Activated CD8-positive, alpha-beta T cell treated with anti-CD3 and anti-CD28 coated beads for 36 hours (primary cell): Measurements from ENCODE around the gene TMEM248. TPM values are rescaled to one million over a fixed set of nuclear protein-coding genes. Genes with fewer than 3 reads are reported as not detected.
"Not testable (repeated sequence)": the region's sequence is repeated elsewhere in the genome, so short reads cannot be mapped to it uniquely, and the experiment has no call there.

Experiments used
- ATAC-seq: fragments of 200-7000 bp; cut with Tn5 transposase; one replicate; pipeline ENCODE4 v1.10.0; 2021; ENCODE audit warnings: mild to moderate bottlenecking, moderate library complexity
- CTCF ChIA-PET: fragments of 350-600 bp; sonication (Branson Sonifier 250); formaldehyde crosslinking; loops from one replicate; lab custom pipeline; 2021; ENCODE audit warnings: antibody characterized with exemption; lab: Charles Lee
- POLR2A ChIA-PET: fragments of 350-600 bp; sonication (Branson Sonifier 250); formaldehyde crosslinking; loops from one replicate; lab custom pipeline; 2021; ENCODE audit warnings: antibody characterized with exemption; lab: Charles Lee
- DNase-seq: peaks from one replicate; pipeline ENCODE4 v3.0.0-alpha.2; 2020
- H3K27ac Mint-ChIP-seq: one replicate; pipeline ENCODE4 v1.8.0; 2021; ENCODE audit warnings: mild to moderate bottlenecking, mixed read lengths
- H3K27me3 Mint-ChIP-seq: one replicate; pipeline ENCODE4 v1.8.0; 2021; ENCODE audit warnings: mixed read lengths
- H3K36me3 Mint-ChIP-seq: one replicate; pipeline ENCODE4 v1.8.0; 2021; ENCODE audit warnings: low read depth, mixed read lengths
- H3K4me1 Mint-ChIP-seq: one replicate; pipeline ENCODE4 v1.8.0; 2021; ENCODE audit warnings: low read depth, mixed read lengths
- H3K4me3 Mint-ChIP-seq: one replicate; pipeline ENCODE4 v1.8.0; 2021; ENCODE audit warnings: mild to moderate bottlenecking, moderate library complexity, mixed read lengths
- H3K9me3 Mint-ChIP-seq: one replicate; pipeline ENCODE4 v1.8.0; 2021; ENCODE audit warnings: mixed read lengths
- intact Hi-C: fragments of 100-400 bp; cut with micrococcal nuclease; formaldehyde crosslinking; loops from one replicate; pipeline ENCODE4 v1.10.0; 2022
- total RNA-seq, 2 experiments: library from RNA; stranded (reverse); gene quantifications; one replicate each; pipeline ENCODE4 v1.2.3, GENCODE V29; 2021
- TF ChIP-seq, protein P1 (sequence below): fragments of 200-600 bp; IDR thresholded peaks from one replicate; pipeline ENCODE4 v1.8.0; 2022; ENCODE audit warnings: antibody characterized with exemption, mild to moderate bottlenecking

TMEM248 gene
- total RNA-seq, 2 experiments from 2014 or later: 66.7 to 76.1 TPM

DNA sequence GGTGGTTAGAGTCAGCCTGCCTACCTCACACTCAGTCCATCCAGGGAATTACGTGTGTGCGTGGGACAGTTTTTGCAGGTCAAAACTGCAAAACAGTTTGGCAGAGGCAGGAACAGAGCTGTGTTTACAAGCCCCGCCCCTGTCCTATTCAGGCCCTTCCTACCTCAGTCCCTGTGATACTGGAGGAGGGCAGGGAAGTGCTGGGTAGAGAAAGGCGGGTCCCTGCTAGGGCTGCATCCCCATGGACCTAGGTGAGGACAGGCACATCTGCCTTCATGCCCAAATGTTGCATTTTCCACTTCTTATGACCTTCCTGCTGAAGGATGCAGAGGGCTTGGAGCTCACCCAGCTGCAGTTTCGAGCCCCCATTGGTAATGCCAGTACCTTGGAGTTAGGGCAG, 49.3 kb downstream of the TMEM248 start:
- intact Hi-C loops: no loop called here
- POLR2A ChIA-PET: interaction anchor here (0.6 kb wide), 1 partner anchor 107 kb away, joined by 5 read pairs; no protein-coding TSS in a partner anchor
- TF ChIP-seq, protein P1, sequence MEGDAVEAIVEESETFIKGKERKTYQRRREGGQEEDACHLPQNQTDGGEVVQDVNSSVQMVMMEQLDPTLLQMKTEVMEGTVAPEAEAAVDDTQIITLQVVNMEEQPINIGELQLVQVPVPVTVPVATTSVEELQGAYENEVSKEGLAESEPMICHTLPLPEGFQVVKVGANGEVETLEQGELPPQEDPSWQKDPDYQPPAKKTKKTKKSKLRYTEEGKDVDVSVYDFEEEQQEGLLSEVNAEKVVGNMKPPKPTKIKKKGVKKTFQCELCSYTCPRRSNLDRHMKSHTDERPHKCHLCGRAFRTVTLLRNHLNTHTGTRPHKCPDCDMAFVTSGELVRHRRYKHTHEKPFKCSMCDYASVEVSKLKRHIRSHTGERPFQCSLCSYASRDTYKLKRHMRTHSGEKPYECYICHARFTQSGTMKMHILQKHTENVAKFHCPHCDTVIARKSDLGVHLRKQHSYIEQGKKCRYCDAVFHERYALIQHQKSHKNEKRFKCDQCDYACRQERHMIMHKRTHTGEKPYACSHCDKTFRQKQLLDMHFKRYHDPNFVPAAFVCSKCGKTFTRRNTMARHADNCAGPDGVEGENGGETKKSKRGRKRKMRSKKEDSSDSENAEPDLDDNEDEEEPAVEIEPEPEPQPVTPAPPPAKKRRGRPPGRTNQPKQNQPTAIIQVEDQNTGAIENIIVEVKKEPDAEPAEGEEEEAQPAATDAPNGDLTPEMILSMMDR: no peak
- ATAC-seq: no peak
- no peak for DNase-seq
- Mint-ChIP-seq H3K4me1 (peaks cover 3% of the 10 kb centered on the region), H3K27me3 (no peaks in the 10 kb centered on the region), H3K9me3 (no peaks in the 10 kb centered on the region), H3K4me3 (no peak overlapping the region), H3K36me3 (no peaks in the 10 kb centered on the region), H3K27ac (no peak overlapping the region)
- CTCF ChIA-PET: no interaction called here

DNA sequence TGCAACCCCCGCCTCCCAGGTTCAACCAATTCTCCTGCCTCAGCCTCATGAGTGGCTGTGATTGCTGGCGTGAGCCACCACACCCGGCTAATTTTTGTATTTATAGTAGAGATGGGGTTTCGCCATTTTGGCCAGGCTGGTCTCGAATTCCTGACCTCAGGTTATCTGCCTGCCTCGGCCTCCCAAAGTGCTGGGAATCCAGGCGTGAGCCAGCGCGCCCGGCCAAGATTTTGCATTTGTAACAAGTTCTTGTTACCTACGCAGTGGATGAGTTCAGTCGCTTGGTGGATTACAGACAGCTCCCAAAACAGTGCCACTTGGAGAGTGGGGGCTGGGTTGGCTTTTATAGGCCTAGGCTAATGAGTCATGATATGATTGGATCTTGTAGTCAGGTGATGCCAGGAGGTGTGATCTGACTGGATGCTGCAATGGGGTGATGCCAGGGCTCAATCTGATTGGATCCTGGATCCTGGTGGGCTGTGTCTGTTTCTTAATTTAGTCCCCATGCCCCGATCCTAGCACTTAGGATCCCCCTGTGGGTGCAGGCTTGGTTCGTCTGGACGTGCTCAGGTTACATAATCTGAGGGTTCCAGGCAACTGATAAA, 54.1 kb downstream of the TMEM248 start:
- ChIA-PET CTCF (no interaction called here), POLR2A (no interaction called here)
- H3K27ac Mint-ChIP-seq: no peak overlapping the region
- ATAC-seq (peak; percentile 34), DNase-seq (no peak)
- peaks cover 3% of the 10 kb centered on the region for H3K36me3 Mint-ChIP-seq
- no peaks in the 10 kb centered on the region for H3K4me1 Mint-ChIP-seq
- TF ChIP-seq, protein P1: no peak
- no peaks in the 10 kb centered on the region for H3K27me3 Mint-ChIP-seq
- no peak overlapping the region for H3K4me3 Mint-ChIP-seq
- intact Hi-C loops: no loop called here
- H3K9me3 Mint-ChIP-seq: peaks cover 7% of the 10 kb centered on the region

DNA sequence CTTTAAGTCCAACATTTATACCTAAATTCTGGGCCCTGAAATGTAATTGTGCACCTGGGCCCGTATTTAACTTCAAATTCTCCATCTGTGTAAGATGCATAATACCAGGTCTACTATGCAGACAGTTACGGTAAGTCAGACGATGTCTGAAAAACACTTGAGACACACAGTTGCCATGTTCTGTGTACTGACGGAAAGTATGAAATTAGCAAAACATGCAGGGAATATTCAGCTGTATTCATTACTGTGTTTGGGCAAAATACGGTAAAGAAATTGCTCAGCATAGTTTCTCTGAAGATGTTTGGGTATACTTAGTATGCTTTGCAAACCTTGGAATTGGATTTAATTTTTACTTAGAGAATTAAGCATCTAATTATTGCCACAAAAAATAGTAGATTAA, 57.3 kb downstream of the TMEM248 start:
- intact Hi-C loops, H3K27ac Mint-ChIP-seq, H3K4me3 Mint-ChIP-seq: not testable (repeated sequence)

DNA sequence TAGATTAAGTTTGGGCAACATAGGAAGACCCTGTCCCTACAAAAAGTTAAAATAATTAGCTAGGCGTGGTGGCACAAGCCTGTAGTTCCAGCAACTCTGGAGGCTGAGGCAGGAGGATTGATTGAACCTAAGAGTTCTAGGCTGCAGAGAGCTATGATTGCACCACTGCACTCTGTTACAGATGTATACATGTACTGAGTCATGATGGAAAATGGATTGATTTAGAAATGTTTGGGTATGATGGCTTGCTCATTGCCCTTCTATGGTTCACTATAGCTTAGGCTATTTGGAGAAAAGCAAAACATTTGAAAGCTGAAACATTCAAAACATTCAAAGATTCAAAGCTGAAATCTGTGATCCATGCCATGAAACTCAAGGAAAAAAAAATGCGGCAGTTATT, 58.0 kb downstream of the TMEM248 start:
- ATAC-seq, H3K27me3 Mint-ChIP-seq, H3K4me1 Mint-ChIP-seq, intact Hi-C loops, H3K4me3 Mint-ChIP-seq, DNase-seq, H3K27ac Mint-ChIP-seq, POLR2A ChIA-PET: not testable (repeated sequence)
- CTCF ChIA-PET: interaction anchor here (0.6 kb wide), 1 partner anchor 850 kb away, joined by 3 read pairs; no protein-coding TSS in a partner anchor
- peaks cover 16% of the 10 kb centered on the region for H3K9me3 Mint-ChIP-seq
- peaks cover 11% of the 10 kb centered on the region for H3K36me3 Mint-ChIP-seq

More for the DNA sequence above, 57.3 kb downstream of the TMEM248 start:
- ATAC-seq, H3K27me3 Mint-ChIP-seq, H3K4me1 Mint-ChIP-seq, POLR2A ChIA-PET, DNase-seq, CTCF ChIA-PET: not testable (repeated sequence)
- Mint-ChIP-seq H3K36me3 (peaks cover 11% of the 10 kb centered on the region), H3K9me3 (peaks cover 16% of the 10 kb centered on the region)

DNA sequence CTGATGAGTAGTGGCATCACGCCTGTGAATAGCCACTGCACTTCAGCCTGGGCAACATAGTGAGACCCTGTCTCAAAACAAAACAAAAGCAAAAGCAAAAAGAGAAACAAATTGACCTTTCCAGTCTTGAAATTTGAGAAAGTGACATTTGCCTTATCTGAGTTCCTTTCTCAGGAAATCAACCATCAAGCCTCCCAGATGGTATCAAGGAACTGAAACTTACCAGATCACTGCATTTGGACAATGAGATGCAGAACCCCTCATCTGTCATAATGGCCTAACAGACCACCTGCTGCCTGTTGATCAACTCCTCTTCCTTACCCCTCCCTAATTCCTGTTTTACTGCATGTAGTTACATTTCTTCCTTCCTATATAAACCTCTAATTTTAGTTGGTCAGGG, 59.3 kb downstream of the TMEM248 start:
- Mint-ChIP-seq H3K36me3 (peaks cover 11% of the 10 kb centered on the region), H3K9me3 (peaks cover 16% of the 10 kb centered on the region)
- DNase-seq, H3K4me1 Mint-ChIP-seq, H3K27me3 Mint-ChIP-seq, POLR2A ChIA-PET, intact Hi-C loops, ATAC-seq, CTCF ChIA-PET, H3K4me3 Mint-ChIP-seq, H3K27ac Mint-ChIP-seq: not testable (repeated sequence)

DNA sequence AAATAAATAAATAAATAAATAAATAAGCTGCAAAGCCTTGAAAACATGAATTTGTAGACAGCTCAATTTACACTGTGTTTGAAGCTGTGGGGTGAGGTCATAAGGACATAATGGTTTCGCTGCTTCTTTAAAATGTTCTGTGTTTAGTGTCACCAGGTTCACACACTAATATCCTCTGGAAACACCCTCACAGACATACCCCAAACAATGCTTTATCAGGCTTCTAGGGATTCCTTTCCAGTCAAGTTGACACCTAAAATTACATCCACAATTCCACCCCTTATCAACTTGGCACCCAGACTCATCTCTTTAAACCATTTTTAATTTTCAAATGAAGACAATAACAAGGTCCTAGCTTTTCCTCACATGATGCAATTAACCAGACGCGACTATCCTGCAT, 68.5 kb downstream of the TMEM248 start:
- CTCF ChIA-PET, H3K27me3 Mint-ChIP-seq, POLR2A ChIA-PET, H3K9me3 Mint-ChIP-seq, H3K27ac Mint-ChIP-seq, intact Hi-C loops, H3K4me3 Mint-ChIP-seq, DNase-seq, ATAC-seq: not testable (repeated sequence)
- H3K36me3 Mint-ChIP-seq: peaks cover 28% of the 10 kb centered on the region
- H3K4me1 Mint-ChIP-seq: peaks cover 26% of the 10 kb centered on the region

DNA sequence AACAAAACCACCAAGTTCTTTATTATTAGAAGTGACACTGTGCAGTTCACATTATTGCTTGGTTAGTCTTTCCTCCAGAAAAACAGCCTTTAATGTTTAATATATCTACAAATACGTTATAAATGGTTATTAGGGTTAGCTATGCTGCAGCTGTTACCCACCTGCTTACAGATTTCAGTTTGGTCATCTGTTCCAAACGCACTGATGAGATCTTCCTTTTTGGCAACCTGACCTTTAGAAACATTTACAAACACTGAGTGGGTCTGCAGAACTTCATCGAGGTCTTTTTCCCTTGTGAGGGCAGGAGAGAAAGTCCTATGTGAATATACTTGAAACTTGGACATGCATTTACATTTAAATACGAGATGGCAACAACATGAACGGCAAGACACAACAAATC, 73.0 kb downstream of the TMEM248 start:
- DNase-seq, H3K9me3 Mint-ChIP-seq, H3K27me3 Mint-ChIP-seq, CTCF ChIA-PET, ATAC-seq: not testable (repeated sequence)
- H3K27ac Mint-ChIP-seq: peak overlapping the region; percentile 96
- intact Hi-C loops: loop anchor here (10.0 kb wide), 1 partner anchor 69 kb away; the partner anchor contains the start of gene TMEM248
- peak overlapping the region; percentile 92 for H3K4me3 Mint-ChIP-seq
- POLR2A ChIA-PET: interaction anchor here (1.9 to 2.3 kb wide), 2 partner anchors 72 to 149 kb away, joined by 10 to 14 read pairs; partner anchors contain the start of gene TMEM248
- H3K36me3 Mint-ChIP-seq: peaks cover 20% of the 10 kb centered on the region
- peaks cover 36% of the 10 kb centered on the region for H3K4me1 Mint-ChIP-seq
